Skeletal muscle satellite cell (primary cell): ENCODE data around the gene ANKRD6.

Experiments
- H3K27me3 ChIP-seq: 2 replicates; pipeline ENCODE4 v1.7.0; 2013; ENCODE audit warnings: low read length; ENCODE audit not compliant: control insufficient read depth, insufficient read depth
- H3K36me3 ChIP-seq: 2 replicates; pipeline ENCODE4 v1.7.0; 2013; ENCODE audit warnings: mild to moderate bottlenecking, control low read depth, low read length; ENCODE audit not compliant: insufficient read depth
- H3K4me1 ChIP-seq: 2 replicates; pipeline ENCODE4 v1.7.0; 2013; ENCODE audit warnings: low read length; ENCODE audit not compliant: control insufficient read depth, insufficient read depth
- H3K4me2 ChIP-seq: 2 replicates; pipeline ENCODE4 v1.7.0; 2013; ENCODE audit warnings: mild to moderate bottlenecking, low read length
- H3K4me3 ChIP-seq: 2 replicates; pipeline ENCODE4 v1.7.0; 2013; ENCODE audit warnings: low read length
- H3K9ac ChIP-seq: 2 replicates; pipeline ENCODE4 v1.7.0; 2013; ENCODE audit warnings: mild to moderate bottlenecking, low read depth, low read length, moderate library complexity
- H3K9me3 ChIP-seq: replicated peaks from 2 replicates; pipeline ENCODE4 v1.7.0; 2013; ENCODE audit warnings: mild to moderate bottlenecking, control low read depth, low read length

Gene ANKRD6

DNA sequence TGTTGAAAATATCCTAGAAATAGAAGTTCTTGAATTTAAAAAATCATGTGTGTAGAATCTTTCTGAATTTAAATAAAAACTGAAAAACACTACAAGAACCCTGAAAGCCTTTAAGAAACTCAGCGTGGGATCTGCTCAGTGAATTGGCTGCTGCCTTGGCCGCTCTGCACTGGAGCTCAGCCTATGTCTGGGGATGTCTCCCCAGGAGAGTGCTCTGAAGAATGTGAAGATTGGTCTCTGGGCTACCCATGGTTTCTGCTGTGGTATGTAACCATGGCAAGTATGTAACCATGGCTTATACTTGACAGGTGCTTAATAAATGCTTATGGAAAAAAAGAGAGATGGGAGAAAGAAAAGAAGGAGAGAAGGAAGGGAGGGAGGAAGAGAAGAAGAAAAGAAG is 17.8 kb upstream of the ANKRD6 start:
- peaks cover 14% of the 10 kb centered on the region for H3K4me1 ChIP-seq
- no peaks in the 10 kb centered on the region for H3K36me3 ChIP-seq
- H3K4me2 ChIP-seq = no peak overlapping the region
- peaks cover 74% of the 10 kb centered on the region for H3K27me3 ChIP-seq
- no peaks in the 10 kb centered on the region for H3K9me3 ChIP-seq
- no peak overlapping the region for H3K4me3 ChIP-seq
- H3K9ac ChIP-seq = no peak overlapping the region

DNA sequence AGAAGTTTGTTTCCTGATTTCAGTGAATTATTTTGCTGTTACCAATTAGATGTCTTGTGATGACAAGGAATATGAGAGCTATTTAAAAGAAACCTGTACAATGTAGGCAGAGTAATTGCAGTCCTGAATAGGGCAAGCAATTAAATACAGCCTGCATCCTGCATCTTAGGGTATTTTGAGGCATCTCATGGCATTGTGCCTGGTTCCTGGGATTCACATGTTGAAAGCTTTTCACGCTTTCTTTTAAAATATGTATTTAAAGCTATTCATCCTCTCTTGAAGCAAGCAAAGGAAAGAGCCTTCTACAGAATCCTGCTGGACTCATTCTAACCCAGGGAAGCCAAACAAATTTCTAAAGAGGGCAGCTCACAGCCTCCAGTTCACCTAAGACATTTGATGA is 16.2 kb upstream of the ANKRD6 start:
- Histone ChIP-seq H3K9ac (no peak overlapping the region), H3K4me3 (no peak overlapping the region), H3K9me3 (no peaks in the 10 kb centered on the region), H3K27me3 (peaks cover 67% of the 10 kb centered on the region), H3K4me1 (peaks cover 6% of the 10 kb centered on the region), H3K36me3 (no peaks in the 10 kb centered on the region), H3K4me2 (no peak overlapping the region)

GRCh38 chr6:89430201-89430962 is 2.6 kb upstream of the ANKRD6 start:
- Histone ChIP-seq H3K36me3 (no peaks in the 10 kb centered on the region), H3K27me3 (peaks cover 40% of the 10 kb centered on the region), H3K4me2 (no peak overlapping the region), H3K4me1 (peaks cover 3% of the 10 kb centered on the region), H3K4me3 (no peak overlapping the region), H3K9ac (no peak overlapping the region), H3K9me3 (no peaks in the 10 kb centered on the region)

- Histone ChIP-seq H3K4me2 (peak overlapping the region; percentile 90), H3K4me1 (peaks cover 3% of the 10 kb centered on the region), H3K27me3 (peaks cover 43% of the 10 kb centered on the region), H3K4me3 (peak overlapping the region; percentile 69), H3K9ac (peak overlapping the region; percentile 49), H3K36me3 (no peaks in the 10 kb centered on the region), H3K9me3 (no peaks in the 10 kb centered on the region)
Observed at GRCh38 chr6:89433252-89434149, 549 bp downstream of the ANKRD6 start.

- Histone ChIP-seq H3K27me3 (peaks cover 43% of the 10 kb centered on the region), H3K4me1 (peaks cover 3% of the 10 kb centered on the region), H3K4me2 (no peak overlapping the region), H3K9ac (no peak overlapping the region), H3K36me3 (no peaks in the 10 kb centered on the region), H3K9me3 (no peaks in the 10 kb centered on the region), H3K4me3 (no peak overlapping the region)
Observed at GRCh38 chr6:89434150-89434499, 1.2 kb downstream of the ANKRD6 start.

GRCh38 chr6:89434954-89435353 is 2.0 kb downstream of the ANKRD6 start:
- H3K4me3 ChIP-seq = no peak overlapping the region
- H3K4me1 ChIP-seq = peaks cover 3% of the 10 kb centered on the region
- no peak overlapping the region for H3K4me2 ChIP-seq
- H3K9ac ChIP-seq = no peak overlapping the region
- no peaks in the 10 kb centered on the region for H3K9me3 ChIP-seq
- H3K36me3 ChIP-seq = no peaks in the 10 kb centered on the region
- peaks cover 42% of the 10 kb centered on the region for H3K27me3 ChIP-seq

DNA sequence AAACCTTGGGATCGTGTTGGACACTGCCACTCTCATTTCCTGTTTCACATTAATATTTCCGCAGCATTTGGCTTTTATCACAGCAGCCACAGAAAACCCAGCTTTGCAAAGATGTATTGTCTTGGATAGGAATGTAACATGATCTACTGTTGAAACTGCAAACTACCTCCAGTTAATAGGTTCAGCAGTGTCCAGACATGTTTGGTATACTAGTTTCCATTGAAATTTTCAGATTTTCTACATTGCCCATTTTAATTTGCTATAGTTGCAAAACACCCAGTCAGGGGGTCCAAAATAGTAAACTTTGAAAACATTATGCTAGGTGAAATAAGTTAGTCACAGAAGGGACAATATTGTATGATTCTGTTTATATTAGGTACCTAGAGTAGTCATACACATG is 3.3 kb downstream of the ANKRD6 start:
- Histone ChIP-seq H3K4me3 (no peak overlapping the region), H3K36me3 (no peaks in the 10 kb centered on the region), H3K4me1 (peaks cover 3% of the 10 kb centered on the region), H3K27me3 (peaks cover 34% of the 10 kb centered on the region), H3K4me2 (no peak overlapping the region), H3K9me3 (no peaks in the 10 kb centered on the region), H3K9ac (no peak overlapping the region)

GRCh38 chr6:89438248-89438647 is 5.3 kb downstream of the ANKRD6 start:
- H3K4me2 ChIP-seq = no peak overlapping the region
- H3K4me1 ChIP-seq = no peaks in the 10 kb centered on the region
- no peaks in the 10 kb centered on the region for H3K9me3 ChIP-seq
- peaks cover 24% of the 10 kb centered on the region for H3K27me3 ChIP-seq
- no peak overlapping the region for H3K4me3 ChIP-seq
- no peak overlapping the region for H3K9ac ChIP-seq
- no peaks in the 10 kb centered on the region for H3K36me3 ChIP-seq

- Histone ChIP-seq H3K36me3 (no peaks in the 10 kb centered on the region), H3K9me3 (no peaks in the 10 kb centered on the region), H3K4me1 (no peaks in the 10 kb centered on the region), H3K4me3 (no peak overlapping the region), H3K27me3 (peaks cover 21% of the 10 kb centered on the region), H3K4me2 (no peak overlapping the region), H3K9ac (no peak overlapping the region)
Observed at GRCh38 chr6:89439014-89439413, 6.1 kb downstream of the ANKRD6 start.

GRCh38 chr6:89440200-89440599 is 7.2 kb downstream of the ANKRD6 start:
- H3K9ac ChIP-seq = no peak overlapping the region
- no peaks in the 10 kb centered on the region for H3K4me1 ChIP-seq
- H3K4me3 ChIP-seq = no peak overlapping the region
- H3K4me2 ChIP-seq = no peak overlapping the region
- H3K27me3 ChIP-seq = peaks cover 15% of the 10 kb centered on the region
- H3K36me3 ChIP-seq = no peaks in the 10 kb centered on the region
- H3K9me3 ChIP-seq = no peaks in the 10 kb centered on the region

DNA sequence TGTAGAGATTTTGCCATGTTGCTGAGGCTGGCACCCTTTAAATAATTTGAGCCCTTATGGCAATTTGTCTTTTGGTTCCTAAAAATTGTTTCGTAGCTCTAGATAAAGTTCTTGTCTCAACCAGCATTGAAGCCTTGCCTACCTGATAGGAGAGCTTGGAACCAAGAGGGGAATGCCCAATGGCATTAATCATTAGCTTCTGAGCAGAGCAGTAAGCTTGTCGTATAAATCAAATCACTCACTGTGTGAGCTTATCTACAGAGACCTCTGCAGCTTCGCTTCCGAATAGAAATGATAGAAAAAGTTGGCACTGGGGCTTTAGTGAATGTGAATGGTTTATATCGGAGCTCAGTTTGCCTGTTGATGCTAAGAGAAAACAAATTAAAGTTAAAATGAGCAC is 10.7 kb downstream of the ANKRD6 start:
- H3K9me3 ChIP-seq = no peaks in the 10 kb centered on the region

More for the DNA sequence above, 10.7 kb downstream of the ANKRD6 start:
- H3K4me3 ChIP-seq = no peak overlapping the region
- peaks cover 6% of the 10 kb centered on the region for H3K27me3 ChIP-seq
- no peaks in the 10 kb centered on the region for H3K4me1 ChIP-seq
- no peak overlapping the region for H3K9ac ChIP-seq
- H3K4me2 ChIP-seq = no peak overlapping the region
- no peaks in the 10 kb centered on the region for H3K36me3 ChIP-seq
